ENCODE data around the gene GGA2.

DNA sequence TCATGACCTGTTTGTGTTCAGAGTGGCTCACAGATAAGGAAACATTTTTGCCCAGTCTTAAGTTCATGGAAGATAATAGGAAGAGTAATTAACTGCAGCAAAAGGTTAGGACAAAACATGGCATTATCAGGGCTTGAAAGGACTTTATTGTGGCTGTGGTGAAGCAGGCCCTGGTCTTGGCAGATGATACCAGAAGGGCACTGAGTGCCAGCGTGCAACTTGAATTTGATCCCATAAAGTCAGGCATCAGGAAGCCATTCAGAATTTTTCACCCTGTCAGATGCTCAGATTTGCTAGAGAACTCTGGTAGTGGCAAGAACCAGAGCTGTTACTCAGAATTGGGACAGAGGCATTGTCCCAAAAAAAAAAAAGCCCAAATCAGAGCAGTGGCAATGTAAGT, 46.1 kb downstream of the GGA2 start:
- TF ChIP-seq EGR1 (IDR thresholded peaks at IDR 0.05): no peak
- TF ChIP-seq YY1 (IDR thresholded peaks at IDR 0.05; ENCODE audit: low read depth): no peak
- no peak for TF ChIP-seq CEBPB (IDR thresholded peaks at IDR 0.05)
- TF ChIP-seq, protein P1, sequence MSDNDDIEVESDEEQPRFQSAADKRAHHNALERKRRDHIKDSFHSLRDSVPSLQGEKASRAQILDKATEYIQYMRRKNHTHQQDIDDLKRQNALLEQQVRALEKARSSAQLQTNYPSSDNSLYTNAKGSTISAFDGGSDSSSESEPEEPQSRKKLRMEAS (IDR thresholded peaks at IDR 0.05): no peak
